Stimulated activated CD8-positive, alpha-beta memory T cell treated with anti-CD3 and anti-CD28 coated beads, Interleukin-15, amount 100 ng/mL, for 1 hour (primary cell): ENCODE results near the gene ACTN4.

Experiments
- DNase-seq: peaks from one replicate; pipeline ENCODE4 v3.0.0-alpha.2; 2020; ENCODE audit warnings: low read depth

ACTN4 gene

DNA sequence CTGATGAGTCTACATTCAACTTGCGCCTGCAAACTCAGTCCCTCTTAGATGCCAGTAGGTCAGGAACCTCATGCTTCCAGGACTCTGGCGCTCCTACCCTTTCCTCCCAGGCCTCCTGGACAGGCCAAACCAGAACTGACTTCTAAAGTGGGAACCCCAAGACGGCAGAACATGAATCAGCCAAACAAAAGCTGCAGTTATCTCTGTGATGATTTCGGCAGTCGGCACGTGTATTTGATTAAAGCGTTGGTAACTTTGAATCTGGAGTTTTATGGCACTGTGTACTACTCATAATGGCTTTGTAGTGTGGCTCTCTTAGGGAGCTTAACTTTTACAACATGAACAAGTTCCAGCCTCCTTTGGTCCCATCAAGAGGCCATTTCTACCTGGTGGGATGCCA, 13.7 kb downstream of the ACTN4 start:
- DNase-seq, result no peak

GRCh38 chr19:38661996-38662395, 14.5 kb downstream of the ACTN4 start:
- DNase-seq, result no peak

- no peak for DNase-seq
These were observed 15.2 kb downstream of the ACTN4 start for GRCh38 chr19:38662537-38663155.

DNA sequence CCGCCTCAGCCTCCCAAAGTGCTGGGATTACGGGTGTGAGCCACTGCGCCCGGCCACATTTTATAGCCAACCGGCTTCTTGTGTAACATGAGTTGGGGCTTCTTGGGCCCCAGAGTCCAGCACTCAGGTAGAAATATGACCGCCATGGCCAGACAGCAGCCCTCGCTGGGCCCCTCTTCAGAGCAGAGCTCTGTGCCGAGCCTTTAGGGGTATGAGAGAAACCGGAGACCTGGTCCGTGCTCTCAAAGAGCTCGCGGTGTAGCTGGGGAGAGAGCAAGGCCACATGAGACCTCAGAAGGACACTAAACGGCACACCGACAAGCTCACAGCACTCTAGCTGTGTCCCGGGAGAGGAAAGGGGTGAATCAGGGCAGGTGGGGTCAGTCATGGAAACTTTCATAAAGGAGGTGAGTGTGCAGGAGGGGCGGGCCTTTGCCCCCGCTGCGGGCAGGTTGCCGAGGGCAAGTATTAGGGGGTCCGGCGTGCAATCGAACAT, 15.8 kb downstream of the ACTN4 start:
- no peak for DNase-seq

GRCh38 chr19:38663957-38664502, 16.6 kb downstream of the ACTN4 start:
- no peak for DNase-seq

DNA sequence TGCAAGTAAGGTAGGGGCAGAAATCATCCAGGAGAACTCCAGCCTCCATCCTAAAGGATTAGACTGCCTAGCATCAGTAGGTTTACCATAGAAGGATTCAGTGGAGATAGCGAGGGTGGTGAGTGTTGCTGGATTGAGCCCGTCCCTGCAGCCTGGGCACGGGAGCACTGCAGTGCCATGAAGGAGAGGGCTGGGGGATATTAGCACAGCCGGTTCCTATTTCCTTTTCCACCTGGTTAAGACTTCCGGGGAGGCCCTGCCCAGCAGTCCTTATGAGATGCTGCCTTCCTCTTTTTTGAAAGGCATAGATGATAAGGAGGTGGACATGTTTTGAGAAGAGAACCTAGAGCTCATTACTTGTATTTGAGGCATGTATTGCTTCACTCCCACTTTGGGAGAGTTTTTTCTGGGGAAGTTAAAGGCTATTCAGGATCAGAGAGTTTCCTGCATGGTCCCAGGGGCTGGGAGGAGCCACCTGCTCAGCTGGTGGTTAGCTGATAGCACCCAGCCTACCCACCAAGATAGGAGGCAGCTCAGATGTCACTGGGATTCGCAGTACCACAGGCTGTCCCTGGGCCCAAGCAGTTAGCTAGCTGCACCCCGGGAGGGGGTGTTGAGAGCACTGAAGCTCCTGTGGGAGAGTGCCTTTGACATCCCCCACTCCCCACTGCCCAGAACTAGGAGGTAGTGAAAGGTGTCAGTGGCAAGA, 17.2 kb downstream of the ACTN4 start:
- DNase-seq, result no peak

GRCh38 chr19:38665219-38665931, 17.9 kb downstream of the ACTN4 start:
- DNase-seq, result no peak

- no peak for DNase-seq
These were observed 18.7 kb downstream of the ACTN4 start for GRCh38 chr19:38665950-38666662.

GRCh38 chr19:38666663-38667511, 19.4 kb downstream of the ACTN4 start:
- DNase-seq, result no peak

- DNase-seq, result no peak
These were observed 20.3 kb downstream of the ACTN4 start for GRCh38 chr19:38667661-38668171.

DNA sequence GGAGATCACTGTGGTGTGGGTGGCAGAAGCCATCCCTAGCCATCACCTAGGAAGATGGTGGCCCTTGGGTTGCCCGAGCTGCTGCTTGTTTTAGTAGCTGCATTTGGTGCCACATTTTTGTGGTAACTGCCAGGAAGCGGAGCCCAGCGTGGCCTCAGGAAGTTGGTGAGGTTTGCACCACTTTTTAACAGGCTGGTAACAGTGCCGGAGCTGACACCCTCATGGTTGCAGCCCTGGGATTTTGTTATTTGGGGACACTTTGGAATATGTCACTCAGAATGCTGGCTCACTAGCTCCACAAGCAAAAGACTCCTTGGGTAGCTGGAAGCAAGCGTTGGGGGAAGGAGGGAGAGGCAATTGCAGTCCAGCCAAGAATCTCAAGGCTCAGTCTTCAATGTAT, 22.1 kb downstream of the ACTN4 start:
- DNase-seq, result no peak

GRCh38 chr19:38670921-38671398, 23.5 kb downstream of the ACTN4 start:
- DNase-seq, result no peak

GRCh38 chr19:38671654-38672053, 24.2 kb downstream of the ACTN4 start:
- DNase-seq, result no peak

DNA sequence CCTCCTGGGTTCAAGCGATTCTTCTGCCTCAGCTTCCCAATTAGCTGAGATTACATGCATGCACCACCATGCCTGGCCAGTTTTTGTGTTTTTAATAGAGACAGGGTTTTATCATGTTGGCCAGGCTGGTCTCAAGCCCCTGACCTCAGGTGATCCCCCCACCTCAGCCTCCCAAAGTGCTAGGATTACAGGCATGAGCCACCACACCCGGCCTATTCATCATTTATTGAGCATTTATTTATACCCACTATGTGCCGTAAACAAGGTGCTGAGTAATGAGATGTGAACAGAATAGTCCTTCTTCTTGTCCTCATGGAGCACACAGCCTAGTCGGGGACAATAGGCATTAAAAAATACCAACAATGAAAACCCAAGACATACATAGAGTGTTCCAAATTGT, 25.6 kb downstream of the ACTN4 start:
- no peak for DNase-seq

DNA sequence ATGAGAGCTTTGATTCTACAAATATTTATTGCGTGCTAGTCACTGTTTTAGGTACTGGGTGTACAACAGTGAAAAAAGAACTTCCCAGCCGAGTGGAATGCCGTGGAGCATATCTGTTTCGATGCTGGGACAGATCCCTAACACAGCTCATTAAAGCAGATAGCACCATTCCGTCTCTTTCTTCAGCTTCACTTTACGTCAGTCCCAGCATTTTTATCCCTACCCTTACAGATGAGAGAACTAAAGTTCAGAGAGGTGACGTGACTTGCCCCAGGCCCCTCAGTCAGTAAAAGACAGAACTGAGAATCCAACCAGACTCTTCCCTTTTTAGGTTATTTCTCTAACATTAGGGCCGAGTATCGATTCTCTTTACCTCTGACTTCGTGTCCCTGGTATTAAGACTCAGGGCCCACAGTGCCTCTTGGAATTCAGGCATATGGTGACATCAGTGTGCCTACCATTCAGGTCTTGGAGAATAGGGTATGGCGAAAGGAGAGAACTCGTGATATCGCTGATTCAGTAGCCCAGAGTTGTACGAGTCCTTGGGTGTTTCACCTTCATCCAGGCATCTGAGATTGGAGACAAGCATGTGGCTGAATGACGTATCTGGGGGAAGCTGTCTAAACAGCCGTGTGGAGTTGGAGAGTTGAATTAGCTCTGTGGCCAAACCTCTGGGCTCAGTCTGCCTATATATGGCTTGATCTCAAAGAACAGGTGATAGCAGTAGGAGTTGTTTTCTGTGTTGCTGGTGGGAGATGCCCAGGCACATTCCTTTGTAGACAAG, 27.1 kb downstream of the ACTN4 start:
- DNase-seq, result no peak

DNA sequence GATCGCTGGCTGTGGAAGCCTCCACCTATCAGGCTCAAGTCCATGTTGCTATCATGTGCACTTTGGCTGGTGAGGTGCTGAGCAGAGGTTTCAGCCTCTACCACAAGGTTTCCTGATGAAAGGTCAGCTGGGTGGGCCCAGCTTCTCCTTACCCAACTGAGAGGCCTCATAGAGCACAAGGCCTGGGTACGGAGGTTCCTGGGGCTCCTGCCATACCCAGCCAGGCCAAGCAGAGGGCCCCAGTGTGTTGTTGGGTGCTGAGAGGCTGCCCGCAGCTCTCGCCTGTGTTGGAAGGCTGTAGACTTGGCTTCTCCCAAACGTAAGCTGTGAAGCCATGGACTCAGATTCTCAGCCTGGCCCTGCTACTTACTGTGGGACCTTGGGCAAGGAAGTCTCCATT, 28.2 kb downstream of the ACTN4 start:
- DNase-seq, result no peak

GRCh38 chr19:38676023-38676877, 28.8 kb downstream of the ACTN4 start:
- DNase-seq, result no peak

- no peak for DNase-seq
These were observed 29.6 kb downstream of the ACTN4 start for GRCh38 chr19:38676878-38677646.
